Stimulated activated CD8-positive, alpha-beta memory T cell treated with anti-CD3 and anti-CD28 coated beads, Interleukin-7, amount 100 ng/mL, for 24 hours (primary cell): ENCODE measurements around the gene B9D1.
A peak's percentile ranks its signal among the peaks of the same experiment; 100 is the strongest.

Experiments used
- DNase-seq: peaks from one replicate; pipeline ENCODE4 v3.0.0-alpha.2; 2020; ENCODE audit warnings: low read depth

Gene B9D1

GRCh38 chr17:19388791-19389785 lies 26.6 kb upstream of the B9D1 start:
- DNase-seq = no peak

GRCh38 chr17:19387921-19388521 lies 25.5 kb upstream of the B9D1 start:
- no peak for DNase-seq

- DNase-seq = no peak
These were observed 24.7 kb upstream of the B9D1 start, which contains the start of gene MFAP4 for GRCh38 chr17:19386974-19387920. Gene MFAP4, minus strand, starts transcription at chr17:19387190. Its CDS starts 35 bp downstream, at chr17:19387155.

GRCh38 chr17:19386051-19386929 lies 23.8 kb upstream of the B9D1 start:
- no peak for DNase-seq

GRCh38 chr17:19385521-19385983 lies 23.0 kb upstream of the B9D1 start:
- DNase-seq = no peak

- no peak for DNase-seq
These were observed 22.3 kb upstream of the B9D1 start for GRCh38 chr17:19384723-19385391.

- DNase-seq = no peak
These were observed 21.4 kb upstream of the B9D1 start for GRCh38 chr17:19383681-19384470.

GRCh38 chr17:19382531-19383444 lies 20.3 kb upstream of the B9D1 start:
- DNase-seq = no peak

GRCh38 chr17:19381741-19382444 lies 19.4 kb upstream of the B9D1 start:
- DNase-seq = no peak

GRCh38 chr17:19381361-19381740 lies 18.8 kb upstream of the B9D1 start:
- DNase-seq = no peak

- DNase-seq = no peak
These were observed 18.2 kb upstream of the B9D1 start for GRCh38 chr17:19380481-19381301.

- DNase-seq = no peak
These were observed 17.0 kb upstream of the B9D1 start for GRCh38 chr17:19379361-19380065.

- DNase-seq = no peak
These were observed 16.2 kb upstream of the B9D1 start, which contains the start of gene MAPK7 for GRCh38 chr17:19378416-19379360. Gene MAPK7, plus strand, starts transcription at chr17:19378498. Its CDS starts 403 bp downstream, at chr17:19378901.

GRCh38 chr17:19377602-19378415 lies 15.3 kb upstream of the B9D1 start:
- peak; percentile 88 for DNase-seq
